ENCODE data around the gene CST4.

DNA sequence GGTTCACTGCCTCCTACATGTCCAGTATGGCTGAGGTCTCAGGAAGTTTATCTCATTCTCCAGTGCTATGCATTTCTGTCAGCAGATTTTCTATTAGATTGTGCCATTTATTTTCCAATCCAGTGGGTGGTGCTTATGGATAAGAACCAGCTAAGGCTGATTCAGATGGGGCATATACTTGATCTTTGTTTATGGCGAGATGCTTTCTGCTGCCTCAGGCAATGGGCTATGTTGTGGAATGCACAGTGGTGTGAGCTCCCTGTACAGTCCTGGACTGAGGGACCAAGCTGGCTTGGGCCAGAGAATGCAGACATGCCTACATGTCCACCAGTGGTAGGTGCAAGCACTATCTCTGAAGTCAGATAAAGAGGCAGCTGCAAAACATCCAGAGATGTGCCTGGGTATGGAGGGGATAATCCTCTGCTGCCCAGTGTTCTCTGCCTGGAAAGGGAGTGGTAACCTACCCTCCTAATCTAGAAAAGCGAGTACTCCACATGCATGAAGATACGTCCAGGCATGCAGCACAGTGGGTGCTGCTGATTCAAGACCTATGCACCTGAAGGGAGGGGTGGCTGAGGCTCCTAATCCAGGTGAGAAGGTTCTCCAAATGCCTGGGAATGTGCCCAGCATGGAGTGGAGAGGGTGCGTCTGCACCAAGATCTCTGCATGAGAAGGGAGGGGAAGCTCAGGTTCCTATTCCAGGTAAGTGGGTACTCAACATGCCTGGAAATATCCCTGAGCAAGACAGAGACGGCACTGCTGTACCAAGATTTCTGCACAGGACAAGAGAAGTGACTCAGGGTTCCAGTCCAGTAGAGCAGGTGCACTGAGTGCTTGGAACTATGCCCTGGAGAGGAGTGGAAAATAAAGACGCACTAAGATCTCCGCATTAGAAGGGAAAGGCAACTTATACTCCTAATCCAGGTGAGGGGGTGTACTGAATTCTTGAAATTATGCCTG, 9.4 kb downstream of the CST4 start:
- TF ChIP-seq, protein P1, sequence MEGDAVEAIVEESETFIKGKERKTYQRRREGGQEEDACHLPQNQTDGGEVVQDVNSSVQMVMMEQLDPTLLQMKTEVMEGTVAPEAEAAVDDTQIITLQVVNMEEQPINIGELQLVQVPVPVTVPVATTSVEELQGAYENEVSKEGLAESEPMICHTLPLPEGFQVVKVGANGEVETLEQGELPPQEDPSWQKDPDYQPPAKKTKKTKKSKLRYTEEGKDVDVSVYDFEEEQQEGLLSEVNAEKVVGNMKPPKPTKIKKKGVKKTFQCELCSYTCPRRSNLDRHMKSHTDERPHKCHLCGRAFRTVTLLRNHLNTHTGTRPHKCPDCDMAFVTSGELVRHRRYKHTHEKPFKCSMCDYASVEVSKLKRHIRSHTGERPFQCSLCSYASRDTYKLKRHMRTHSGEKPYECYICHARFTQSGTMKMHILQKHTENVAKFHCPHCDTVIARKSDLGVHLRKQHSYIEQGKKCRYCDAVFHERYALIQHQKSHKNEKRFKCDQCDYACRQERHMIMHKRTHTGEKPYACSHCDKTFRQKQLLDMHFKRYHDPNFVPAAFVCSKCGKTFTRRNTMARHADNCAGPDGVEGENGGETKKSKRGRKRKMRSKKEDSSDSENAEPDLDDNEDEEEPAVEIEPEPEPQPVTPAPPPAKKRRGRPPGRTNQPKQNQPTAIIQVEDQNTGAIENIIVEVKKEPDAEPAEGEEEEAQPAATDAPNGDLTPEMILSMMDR (IDR thresholded peaks at IDR 0.05), result no peak
- TF ChIP-seq ZFX (IDR thresholded peaks at IDR 0.05; ENCODE audit: borderline replicate concordance), result no peak

Measured in 22Rv1 (cell line).